ENCODE results near the gene NRM.
A peak's percentile ranks its signal among the peaks of the same experiment; 100 is the strongest.

The NRM gene

GRCh38 chr6:30684386-30685156 is 6.2 kb downstream of the NRM start:
- Histone ChIP-seq H3K4me1 (ENCODE audit: control insufficient read depth, insufficient read depth, low read length) (peaks cover 26% of the 10 kb centered on the region), H3K9me3 (ENCODE audit: control insufficient read depth, insufficient read depth, low read depth, low read length) (no peaks in the 10 kb centered on the region), H3K27ac (ENCODE audit: extremely low read depth, low read depth, low read length) (peak overlapping the region; percentile 70; the same call in 1 of the 2 replicates), H3K36me3 (ENCODE audit: control insufficient read depth in 2 of 2, insufficient read depth in 1 of 2, low read length in 2 of 2) (peaks cover 0 to 14% of the 10 kb centered on the region in 2 experiments; a peak in 2 of 3 replicates), H3K4me3 (ENCODE audit: low read depth, low read length) (peak overlapping the region; percentile 1)
- POLR2A ChIA-PET, result interaction anchor here (0.8 to 7.6 kb wide), 6 partner anchors 12 to 60 kb away, joined by 3 to 120 read pairs (median 12); partner anchors contain the start of genes IER3, MDC1 and TUBB
- CTCF ChIA-PET, result interaction anchor here (0.6 to 19.6 kb wide), 5 partner anchors 12 to 201 kb away, joined by 3 to 692 read pairs (median 5); partner anchors contain the start of genes DHX16, MDC1 and TUBB
- no peak for TF ChIP-seq GLIS1 (tag by site-specific recombination; IDR thresholded peaks at IDR 0.05)
- TF ChIP-seq GLIS2 (tag by site-specific recombination; IDR thresholded peaks at IDR 0.05), result peak; percentile 53

- no peak for TF ChIP-seq TCF7L2 (IDR thresholded peaks at IDR 0.05; ENCODE audit: borderline replicate concordance, low read depth, low read length)
- TF ChIP-seq BCL11A (tag by site-specific recombination; IDR thresholded peaks at IDR 0.05; ENCODE audit: low read depth), result no peak
- no peak for TF ChIP-seq ZNF26 (tag by site-specific recombination; IDR thresholded peaks at IDR 0.05)
- no peak for TF ChIP-seq ZNF354C (tag by site-specific recombination; IDR thresholded peaks at IDR 0.05; ENCODE audit: borderline replicate concordance, low read depth)
- TF ChIP-seq KLF1 (tag by site-specific recombination; IDR thresholded peaks at IDR 0.05), result peak; percentile 53
- TF ChIP-seq KLF17 (tag by site-specific recombination; IDR thresholded peaks at IDR 0.05), result peak; percentile 29; the same call in 1 of the 2 replicates
- peak; percentile 24; the same call in 1 of the 2 replicates for TF ChIP-seq ZSCAN4 (tag by site-specific recombination; IDR thresholded peaks at IDR 0.05)
- TF ChIP-seq SP2 (tag by site-specific recombination; IDR thresholded peaks at IDR 0.05), result peak; percentile 46
- no peak for TF ChIP-seq ZNF549 (tag by site-specific recombination; IDR thresholded peaks at IDR 0.05)
- no peak for TF ChIP-seq SP7 (tag by site-specific recombination; IDR thresholded peaks at IDR 0.05)
- TF ChIP-seq ZNF140 (tag by site-specific recombination; IDR thresholded peaks at IDR 0.05), result no peak
- peak; percentile 57 for TF ChIP-seq ZNF366 (tag by site-specific recombination; conservative IDR thresholded peaks at IDR 0.05)
- TF ChIP-seq ZNF426 (tag by site-specific recombination; IDR thresholded peaks at IDR 0.05), result no peak
- 0 out of 2 replicates have a peak, but pooled peaks have one; percentile 46 for TF ChIP-seq ZBTB8A (tag by site-specific recombination; IDR thresholded peaks at IDR 0.05)
- ChIA-PET POLR2A (interaction anchor here (0.8 to 7.6 kb wide), 7 partner anchors 11 to 61 kb away, joined by 3 to 120 read pairs (median 9); partner anchors contain the start of genes DHX16, IER3, MDC1 and TUBB), CTCF (interaction anchor here (0.6 to 19.6 kb wide), 5 partner anchors 11 to 201 kb away, joined by 3 to 692 read pairs (median 5); partner anchors contain the start of genes DHX16, MDC1 and TUBB)
- Histone ChIP-seq H3K27ac (ENCODE audit: extremely low read depth, low read depth, low read length) (peak overlapping the region; percentile 70; the same call in 1 of the 2 replicates), H3K4me1 (ENCODE audit: control insufficient read depth, insufficient read depth, low read length) (peaks cover 28% of the 10 kb centered on the region), H3K9me3 (ENCODE audit: control insufficient read depth, insufficient read depth, low read depth, low read length) (no peaks in the 10 kb centered on the region), H3K4me3 (ENCODE audit: low read depth, low read length) (peak overlapping the region; percentile 28), H3K36me3 (ENCODE audit: control insufficient read depth in 2 of 2, insufficient read depth in 1 of 2, low read length in 2 of 2) (peaks cover 0 to 14% of the 10 kb centered on the region in 2 experiments; a peak in 2 of 3 replicates)
These were observed 6.8 kb downstream of the NRM start for GRCh38 chr6:30683980-30684338.
